GM21528 (cell line): Measurements from ENCODE around the gene ZNF688.
"Not testable (repeated sequence)": the region's sequence is repeated elsewhere in the genome, so short reads cannot be mapped to it uniquely, and the experiment has no call there.

Experiments
- ATAC-seq: cut with Tn5 transposase; IDR thresholded peaks from one replicate; pipeline ENCODE4 v1.9.1; 2021; ENCODE audit warnings: mild to moderate bottlenecking, moderate library complexity; ENCODE audit not compliant: unreplicated experiment, low FRiP score

ZNF688 gene

GRCh38 chr16:30535106-30535776 is 36.3 kb downstream of the ZNF688 start:
- ATAC-seq = peak; percentile 18

- ATAC-seq = peak; percentile 63
These were observed 37.0 kb downstream of the ZNF688 start, which contains the start of gene ZNF747 for GRCh38 chr16:30534368-30535105. TSS of gene ZNF747 (minus strand) at chr16:30534858. CDS start at chr16:30534679, 179 bp downstream.

GRCh38 chr16:30533748-30534367 is 37.7 kb downstream of the ZNF688 start:
- ATAC-seq = peak; percentile 17

- ATAC-seq = no peak
These were observed 38.4 kb downstream of the ZNF688 start for GRCh38 chr16:30533146-30533522.

GRCh38 chr16:30532285-30533145 is 39.0 kb downstream of the ZNF688 start:
- no peak for ATAC-seq

GRCh38 chr16:30530163-30531037 is 41.1 kb downstream of the ZNF688 start:
- ATAC-seq = no peak

GRCh38 chr16:30528799-30529457 is 42.6 kb downstream of the ZNF688 start:
- ATAC-seq = no peak

- ATAC-seq = no peak
These were observed 43.8 kb downstream of the ZNF688 start for GRCh38 chr16:30527635-30528178.

- peak; percentile 74 for ATAC-seq
These were observed 44.5 kb downstream of the ZNF688 start for GRCh38 chr16:30526823-30527634.

GRCh38 chr16:30526137-30526822 is 45.2 kb downstream of the ZNF688 start, which contains the start of gene ZNF768:
TSS of gene ZNF768 (minus strand) at chr16:30526566. CDS start at chr16:30526413, 153 bp downstream.
- no peak for ATAC-seq

- ATAC-seq = no peak
These were observed 45.7 kb downstream of the ZNF688 start for GRCh38 chr16:30525844-30526136.

GRCh38 chr16:30524575-30525568 is 46.6 kb downstream of the ZNF688 start:
- ATAC-seq = no peak

GRCh38 chr16:30523768-30524574 is 47.5 kb downstream of the ZNF688 start:
- no peak for ATAC-seq

- not testable (repeated sequence) for ATAC-seq
These were observed 48.6 kb downstream of the ZNF688 start for GRCh38 chr16:30522702-30523463.
